H9 (cell line): ENCODE data around the gene ARHGDIA. TPM values are rescaled to one million over a fixed set of nuclear protein-coding genes. Genes with fewer than 3 reads are reported as not detected.
A peak's percentile ranks its signal among the peaks of the same experiment; 100 is the strongest.
"Not testable (repeated sequence)": the region's sequence is repeated elsewhere in the genome, so short reads cannot be mapped to it uniquely, and the experiment has no call there.

Experiments
- DNase-seq: peaks from one replicate; pipeline ENCODE4 v3.0.0-alpha.2; 2017
- H2AFZ ChIP-seq: one replicate; pipeline ENCODE4 v1.6.1; 2013; ENCODE audit warnings: mild to moderate bottlenecking, low read length, control low read depth, moderate library complexity
- H2AK5ac ChIP-seq: 2 replicates; pipeline ENCODE4 v1.6.1; 2013; ENCODE audit warnings: low read length, control low read depth, mixed read lengths; ENCODE audit not compliant: insufficient read length
- H2BK120ac ChIP-seq: one replicate; pipeline ENCODE4 v1.6.1; 2013; ENCODE audit warnings: low read depth, mild to moderate bottlenecking, low read length, control low read depth, inconsistent platforms; ENCODE audit not compliant: poor library complexity, severe bottlenecking
- H2BK12ac ChIP-seq: 2 replicates; pipeline ENCODE4 v1.6.1; 2013; ENCODE audit warnings: low read length, control low read depth, mixed read lengths, low read depth; ENCODE audit not compliant: insufficient read length
- H2BK15ac ChIP-seq: 2 replicates; pipeline ENCODE4 v1.6.1; 2013; ENCODE audit warnings: low read depth, low read length, control low read depth
- H2BK20ac ChIP-seq: one replicate; pipeline ENCODE4 v1.6.1; 2013; ENCODE audit warnings: low read depth, mild to moderate bottlenecking, low read length, control low read depth, inconsistent platforms; ENCODE audit not compliant: poor library complexity, severe bottlenecking
- H2BK5ac ChIP-seq: 2 replicates; pipeline ENCODE4 v1.6.1; 2013; ENCODE audit warnings: low read length, control low read depth, mixed read lengths; ENCODE audit not compliant: insufficient read length
- H3K14ac ChIP-seq: 2 replicates; pipeline ENCODE4 v1.6.1; 2013; ENCODE audit warnings: low read length, control low read depth; ENCODE audit not compliant: insufficient read depth
- H3K18ac ChIP-seq: 2 replicates; pipeline ENCODE4 v1.6.1; 2013; ENCODE audit warnings: low read depth, mild to moderate bottlenecking, mixed read lengths, low read length, control low read depth; ENCODE audit not compliant: insufficient read length
- H3K23ac ChIP-seq: 2 replicates; pipeline ENCODE4 v1.6.1; 2013; ENCODE audit warnings: low read length, control low read depth, mixed read lengths, low read depth; ENCODE audit not compliant: insufficient read length
- H3K23me2 ChIP-seq: 2 replicates; pipeline ENCODE4 v1.6.1; 2013; ENCODE audit warnings: low read depth, mild to moderate bottlenecking, mixed read lengths, low read length, control low read depth; ENCODE audit not compliant: insufficient read length, poor library complexity, severe bottlenecking
- H3K27ac ChIP-seq: 2 replicates; pipeline ENCODE4 v1.5.1; 2013; ENCODE audit warnings: low read length, control low read depth, mixed read lengths, low read depth; ENCODE audit not compliant: insufficient read length
- H3K27me3 ChIP-seq: 2 replicates; pipeline ENCODE4 v1.6.1; 2013; ENCODE audit warnings: low read length, control low read depth, inconsistent platforms; ENCODE audit not compliant: insufficient read depth
- H3K4ac ChIP-seq: 2 replicates; pipeline ENCODE4 v1.6.1; 2013; ENCODE audit warnings: low read depth, mild to moderate bottlenecking, control low read depth, inconsistent platforms, low read length, moderate library complexity
- H3K4me1 ChIP-seq: 2 replicates; pipeline ENCODE4 v1.6.1; 2013; ENCODE audit warnings: low read length, control low read depth, inconsistent platforms; ENCODE audit not compliant: insufficient read depth
- H3K4me2 ChIP-seq: 2 replicates; pipeline ENCODE4 v1.6.1; 2013; ENCODE audit warnings: low read length, control low read depth, mixed read lengths; ENCODE audit not compliant: insufficient read length, insufficient read depth
- H3K56ac ChIP-seq: 2 replicates; pipeline ENCODE4 v1.6.1; 2013; ENCODE audit warnings: low read depth, mild to moderate bottlenecking, mixed read lengths, low read length, control low read depth; ENCODE audit not compliant: insufficient read length
- H3K79me1 ChIP-seq: 2 replicates; pipeline ENCODE4 v1.6.1; 2013; ENCODE audit warnings: low read depth, mild to moderate bottlenecking, moderate library complexity, low read length, control low read depth, inconsistent platforms; ENCODE audit not compliant: insufficient read depth, poor library complexity, severe bottlenecking
- H3K79me2 ChIP-seq: 2 replicates; pipeline ENCODE4 v1.6.1; 2013; ENCODE audit warnings: low read length, control low read depth, inconsistent platforms; ENCODE audit not compliant: insufficient read depth
- H3K9ac ChIP-seq: 2 replicates; pipeline ENCODE4 v1.6.1; 2013; ENCODE audit warnings: low read length, control low read depth, mixed read lengths; ENCODE audit not compliant: insufficient read length; ENCODE audit errors: extremely low read depth
- H3K9me3 ChIP-seq: one replicate; pipeline ENCODE4 v1.6.1; 2013; ENCODE audit warnings: low read depth, low read length, inconsistent platforms; ENCODE audit not compliant: control insufficient read depth
- H3T11ph ChIP-seq: one replicate; pipeline ENCODE4 v1.6.1; 2013; ENCODE audit warnings: mild to moderate bottlenecking, low read length, control low read depth, inconsistent platforms
- H4K20me1 ChIP-seq: one replicate; pipeline ENCODE4 v1.6.1; 2013; ENCODE audit not compliant: control insufficient read depth, insufficient read length, insufficient read depth
- H4K5ac ChIP-seq: 2 replicates; pipeline ENCODE4 v1.6.1; 2013; ENCODE audit warnings: low read depth, mild to moderate bottlenecking, mixed read lengths, low read length, control low read depth; ENCODE audit not compliant: insufficient read length
- H4K8ac ChIP-seq: replicated peaks from 2 replicates; pipeline ENCODE4 v1.6.1; 2013; ENCODE audit warnings: low read length, control low read depth, mixed read lengths, low read depth; ENCODE audit not compliant: insufficient read length
- H4K91ac ChIP-seq: 2 replicates; pipeline ENCODE4 v1.6.1; 2013; ENCODE audit warnings: low read depth, mild to moderate bottlenecking, moderate library complexity, mixed read lengths, low read length, control low read depth; ENCODE audit not compliant: insufficient read length
- H3K27ac Mint-ChIP-seq, 3 experiments: 2 replicates in 2 of 3; 3 replicates in 1 of 3; pipeline ENCODE4 v1.8.0; 2020 to 2021; ENCODE audit warnings: mixed read lengths in 3 of 3, mild to moderate bottlenecking in 1 of 3, moderate library complexity in 1 of 3
- H3K27me3 Mint-ChIP-seq: 2 replicates; pipeline ENCODE4 v1.8.0; 2021; ENCODE audit warnings: low read depth, mild to moderate bottlenecking, moderate library complexity, mixed read lengths
- H3K36me3 Mint-ChIP-seq, 3 experiments: 2 replicates in 2 of 3; 3 replicates in 1 of 3; pipeline ENCODE4 v1.8.0; 2020 to 2021; ENCODE audit warnings: low read depth in 3 of 3, mixed read lengths in 3 of 3; ENCODE audit not compliant: insufficient read depth in 1 of 3
- H3K4me1 Mint-ChIP-seq, 2 experiments: 2 replicates each; pipeline ENCODE4 v1.8.0; 2020; ENCODE audit warnings: mixed read lengths in 2 of 2
- H3K4me3 Mint-ChIP-seq, 2 experiments: 2 replicates in 1 of 2; 3 replicates in 1 of 2; pipeline ENCODE4 v1.8.0; 2020 to 2021; ENCODE audit warnings: mild to moderate bottlenecking in 2 of 2, mixed read lengths in 2 of 2, moderate library complexity in 1 of 2
- H3K9me3 Mint-ChIP-seq, 2 experiments: 2 replicates in 1 of 2; 3 replicates in 1 of 2; pipeline ENCODE4 v1.8.0; 2020; ENCODE audit warnings: mild to moderate bottlenecking in 2 of 2, mixed read lengths in 2 of 2, moderate library complexity in 1 of 2
- WGBS: extraction: QIAGEN DNeasy Blood & Tissue Kit; methylation state at CpG from one replicate; pipeline ENCODE4 v1.1.7; 2013; ENCODE audit warnings: missing lambda C conversion rate, low lambda C conversion rate, mixed read lengths; ENCODE audit not compliant: insufficient read length; ENCODE audit errors: extremely low coverage; 5-methylcytosine and 5-hydroxymethylcytosine counted together
- total RNA-seq: library from RNA; stranded (reverse); gene quantifications from 2 replicates; pipeline ENCODE4 v1.2.1, GENCODE V29; 2021
- TF ChIP-seq, protein P1 (sequence below): fragments of 200-600 bp; sonication (generic); conservative IDR thresholded peaks from 3 replicates; pipeline ENCODE4 v1.8.0; 2021; ENCODE audit warnings: antibody characterized with exemption, mild to moderate bottlenecking

The ARHGDIA gene
- total RNA-seq, 1 experiment from 2014 or later: 247 TPM

DNA sequence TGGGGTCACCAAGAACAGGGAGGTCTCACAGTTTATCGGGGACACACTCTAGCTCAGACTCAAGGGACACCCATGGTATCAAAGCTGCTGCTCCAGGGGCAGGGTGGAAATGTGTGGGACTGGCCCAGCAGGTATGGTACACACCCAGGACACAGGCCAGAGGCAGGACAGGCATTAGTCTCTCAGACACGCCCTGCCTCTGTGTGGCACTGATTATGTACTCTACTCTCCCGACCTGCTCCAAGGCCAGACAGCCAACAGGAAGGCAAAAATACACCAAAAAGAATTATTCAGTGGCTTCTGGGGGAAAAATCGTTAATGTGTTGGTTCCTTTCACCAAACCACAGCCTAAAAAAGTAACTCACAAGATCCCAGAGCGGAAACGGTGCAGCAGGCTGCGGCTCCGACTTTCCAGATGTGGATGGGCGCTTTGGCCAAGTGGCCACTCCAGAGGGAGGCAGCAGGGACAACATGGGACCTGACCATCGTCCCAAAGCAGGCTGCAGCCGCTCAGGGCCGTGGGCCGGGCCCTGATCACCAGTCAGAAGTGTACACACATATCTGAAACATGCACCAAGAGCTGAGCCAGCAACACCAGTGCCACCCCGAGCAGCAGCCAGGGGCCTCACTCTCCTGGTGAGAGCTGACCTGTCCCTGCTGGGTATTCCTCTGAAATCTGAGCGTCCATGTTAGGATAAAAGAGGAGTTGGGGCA lies 47.9 kb upstream of the ARHGDIA start:
- no peak overlapping the region for H2BK15ac ChIP-seq
- no peak overlapping the region for H4K91ac ChIP-seq
- H3K9me3 Mint-ChIP-seq: no peaks in the 10 kb centered on the region; a peak in 1 of 5 replicates
- no peaks in the 10 kb centered on the region for H3K9me3 ChIP-seq
- no peak overlapping the region for H4K5ac ChIP-seq
- no peak overlapping the region for H3T11ph ChIP-seq
- DNase-seq: no peak
- no peak overlapping the region for H3K4ac ChIP-seq
- peaks cover 18 to 54% (median 47%) of the 10 kb centered on the region in 3 experiments; a peak in 6 of 7 replicates for H3K36me3 Mint-ChIP-seq
- H2BK12ac ChIP-seq: no peak overlapping the region
- no peak overlapping the region for H3K56ac ChIP-seq
- H3K4me3 Mint-ChIP-seq: peak overlapping the region; percentile 80 to 89; a peak in 4 of 5 replicates
- no peak overlapping the region for H3K14ac ChIP-seq
- no peak overlapping the region for H3K9ac ChIP-seq
- H2AFZ ChIP-seq: no peak overlapping the region
- H2BK5ac ChIP-seq: no peak overlapping the region
- H3K23ac ChIP-seq: no peak overlapping the region
- no peak overlapping the region for H2BK20ac ChIP-seq
- H3K4me1 Mint-ChIP-seq: peaks cover 23 to 26% of the 10 kb centered on the region in 2 experiments
- H3K27me3 Mint-ChIP-seq: no peaks in the 10 kb centered on the region
- no peak overlapping the region for H2BK120ac ChIP-seq
- no peaks in the 10 kb centered on the region for H4K20me1 ChIP-seq
- no peak overlapping the region for H3K4me2 ChIP-seq
- peaks cover 7% of the 10 kb centered on the region; the same call in 1 of the 2 replicates for H3K79me2 ChIP-seq
- H4K8ac ChIP-seq: no peak overlapping the region
- H3K79me1 ChIP-seq: peaks cover 3% of the 10 kb centered on the region
- H3K27ac Mint-ChIP-seq: peak overlapping the region; percentile 30 to 88 (median 75); a peak in 4 of 7 replicates
- TF ChIP-seq, protein P1, sequence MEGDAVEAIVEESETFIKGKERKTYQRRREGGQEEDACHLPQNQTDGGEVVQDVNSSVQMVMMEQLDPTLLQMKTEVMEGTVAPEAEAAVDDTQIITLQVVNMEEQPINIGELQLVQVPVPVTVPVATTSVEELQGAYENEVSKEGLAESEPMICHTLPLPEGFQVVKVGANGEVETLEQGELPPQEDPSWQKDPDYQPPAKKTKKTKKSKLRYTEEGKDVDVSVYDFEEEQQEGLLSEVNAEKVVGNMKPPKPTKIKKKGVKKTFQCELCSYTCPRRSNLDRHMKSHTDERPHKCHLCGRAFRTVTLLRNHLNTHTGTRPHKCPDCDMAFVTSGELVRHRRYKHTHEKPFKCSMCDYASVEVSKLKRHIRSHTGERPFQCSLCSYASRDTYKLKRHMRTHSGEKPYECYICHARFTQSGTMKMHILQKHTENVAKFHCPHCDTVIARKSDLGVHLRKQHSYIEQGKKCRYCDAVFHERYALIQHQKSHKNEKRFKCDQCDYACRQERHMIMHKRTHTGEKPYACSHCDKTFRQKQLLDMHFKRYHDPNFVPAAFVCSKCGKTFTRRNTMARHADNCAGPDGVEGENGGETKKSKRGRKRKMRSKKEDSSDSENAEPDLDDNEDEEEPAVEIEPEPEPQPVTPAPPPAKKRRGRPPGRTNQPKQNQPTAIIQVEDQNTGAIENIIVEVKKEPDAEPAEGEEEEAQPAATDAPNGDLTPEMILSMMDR: no peak
- H2AK5ac ChIP-seq: no peak overlapping the region
- no peaks in the 10 kb centered on the region for H3K4me1 ChIP-seq
- no peaks in the 10 kb centered on the region for H3K27me3 ChIP-seq
- H3K18ac ChIP-seq: no peak overlapping the region
- no CpG with 5 or more reads among the region's 15 CpGs for WGBS
- H3K27ac ChIP-seq: no peak overlapping the region
- H3K23me2 ChIP-seq: peaks cover 7% of the 10 kb centered on the region

DNA sequence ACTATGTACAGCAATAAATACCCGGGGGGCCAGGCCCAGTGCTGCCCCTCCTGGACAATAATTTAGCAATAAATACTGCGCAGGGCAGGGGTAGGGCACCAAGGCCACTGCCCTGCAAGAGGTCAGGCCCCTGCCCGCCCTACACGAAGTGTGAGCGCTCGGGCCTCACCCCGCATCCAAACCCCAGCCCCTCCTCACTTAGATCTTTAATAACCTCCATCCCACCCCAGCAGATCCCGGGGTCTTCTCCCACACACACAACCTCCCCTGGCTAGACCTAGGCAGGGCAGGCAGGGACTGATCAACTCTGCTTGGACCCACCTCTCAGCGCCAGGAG lies 47.2 kb upstream of the ARHGDIA start:
- Mint-ChIP-seq H3K4me1 (peaks cover 21 to 23% of the 10 kb centered on the region in 2 experiments), H3K36me3 (peaks cover 20 to 59% (median 52%) of the 10 kb centered on the region in 3 experiments; a peak in 6 of 7 replicates), H3K27ac (peak overlapping the region; percentile 40 to 91 (median 88); a peak in 5 of 7 replicates), H3K4me3 (peak overlapping the region; percentile 80 to 89)
- WGBS: no CpG with 5 or more reads among the region's 9 CpGs
- not testable (repeated sequence) for H2AFZ ChIP-seq, H3K9ac ChIP-seq, H3K9me3 ChIP-seq, H3K27me3 Mint-ChIP-seq, H3K4me2 ChIP-seq, H3K27ac ChIP-seq, H4K5ac ChIP-seq, H3K56ac ChIP-seq, H2BK15ac ChIP-seq, H4K20me1 ChIP-seq, H2BK20ac ChIP-seq, H3K18ac ChIP-seq, H3K23me2 ChIP-seq, H4K91ac ChIP-seq, H3K9me3 Mint-ChIP-seq, H3K4ac ChIP-seq, H2AK5ac ChIP-seq, H3K79me1 ChIP-seq, H3K23ac ChIP-seq, H2BK120ac ChIP-seq, H4K8ac ChIP-seq, H2BK5ac ChIP-seq, H3T11ph ChIP-seq, H3K14ac ChIP-seq, H3K79me2 ChIP-seq, H2BK12ac ChIP-seq, DNase-seq, H3K27me3 ChIP-seq, H3K4me1 ChIP-seq
